SU-DHL-6 (cell line): ENCODE data around the gene DHX9.

Experiments
- H2AFZ ChIP-seq: fragments of 200-600 bp; sonication (generic); 2 replicates; pipeline ENCODE4 v1.6.1; 2014; ENCODE audit warnings: low read depth, mild to moderate bottlenecking, moderate library complexity, mixed read lengths, antibody characterized with exemption, low read length; ENCODE audit not compliant: severe bottlenecking
- H3F3A ChIP-seq: fragments of 200-600 bp; shearing (Covaris generic); 2 replicates; pipeline ENCODE4 v1.6.0; 2016; ENCODE audit warnings: antibody characterized with exemption, mild to moderate bottlenecking; ENCODE audit not compliant: insufficient read depth
- H3K27ac ChIP-seq: fragments of 200-600 bp; sonication (generic); 2 replicates; pipeline ENCODE4 v1.5.1; 2016; ENCODE audit warnings: low read depth, mild to moderate bottlenecking, low read length, moderate library complexity, mixed read lengths
- H3K27me3 ChIP-seq: fragments of 200-600 bp; sonication (generic), shearing (Covaris generic); 2 replicates; pipeline ENCODE4 v1.6.0; 2014; ENCODE audit warnings: mild to moderate bottlenecking, low read length
- H3K36me3 ChIP-seq: fragments of 200-600 bp; sonication (generic); 2 replicates; pipeline ENCODE4 v1.6.1; 2014; ENCODE audit warnings: mild to moderate bottlenecking, low read length, mixed read lengths
- H3K4me2 ChIP-seq: fragments of 300-600, 200-600 bp; shearing (Covaris generic), sonication (generic); 2 replicates; pipeline ENCODE4 v1.6.0; 2014; ENCODE audit warnings: low read length, low read depth, mild to moderate bottlenecking; ENCODE audit not compliant: poor library complexity, severe bottlenecking
- H3K4me3 ChIP-seq: fragments of 200-600 bp; sonication (generic); 2 replicates; pipeline ENCODE4 v1.5.1; 2014; ENCODE audit warnings: antibody characterized with exemption, low read length, mild to moderate bottlenecking, mixed read lengths; ENCODE audit not compliant: insufficient read depth, poor library complexity, severe bottlenecking
- H3K79me2 ChIP-seq: fragments of 200-600 bp; sonication (generic); 2 replicates; pipeline ENCODE4 v1.6.1; 2014; ENCODE audit warnings: mild to moderate bottlenecking, low read length, moderate library complexity; ENCODE audit not compliant: insufficient read depth
- H3K9ac ChIP-seq: fragments of 200-600 bp; sonication (generic); 2 replicates; pipeline ENCODE4 v1.7.0; 2014; ENCODE audit warnings: mild to moderate bottlenecking, low read length
- H3K9me2 ChIP-seq: fragments of 200-600 bp; sonication (generic); replicated peaks from 2 replicates; pipeline ENCODE4 v1.6.1; 2014; ENCODE audit warnings: low read length; ENCODE audit not compliant: insufficient read depth
- H3K9me3 ChIP-seq: fragments of 200-600 bp; sonication (generic); 2 replicates; pipeline ENCODE4 v1.6.1; 2014; ENCODE audit warnings: low read length, mixed read lengths; ENCODE audit not compliant: insufficient read depth
- H4K20me1 ChIP-seq: fragments of 200-600 bp; sonication (generic); 2 replicates; pipeline ENCODE4 v1.6.1; 2014; ENCODE audit warnings: low read depth, mild to moderate bottlenecking, antibody characterized with exemption, low read length, moderate library complexity, mixed read lengths
- EZH2phosphoT487 ChIP-seq: fragments of 200-600 bp; sonication (generic), shearing (Covaris generic); conservative IDR thresholded peaks from 2 replicates; pipeline ENCODE4 v1.6.1; 2018; ENCODE audit warnings: mild to moderate bottlenecking, antibody characterized with exemption, low read length, moderate library complexity, mixed read lengths
- TF ChIP-seq, protein P1 (sequence below): fragments of 200-600 bp; sonication (generic); IDR thresholded peaks from one replicate; pipeline ENCODE4 v1.5.1; 2017; ENCODE audit warnings: antibody characterized with exemption, mild to moderate bottlenecking, low read length, moderate library complexity; ENCODE audit not compliant: insufficient read depth, poor library complexity, severe bottlenecking

The DHX9 gene

DNA sequence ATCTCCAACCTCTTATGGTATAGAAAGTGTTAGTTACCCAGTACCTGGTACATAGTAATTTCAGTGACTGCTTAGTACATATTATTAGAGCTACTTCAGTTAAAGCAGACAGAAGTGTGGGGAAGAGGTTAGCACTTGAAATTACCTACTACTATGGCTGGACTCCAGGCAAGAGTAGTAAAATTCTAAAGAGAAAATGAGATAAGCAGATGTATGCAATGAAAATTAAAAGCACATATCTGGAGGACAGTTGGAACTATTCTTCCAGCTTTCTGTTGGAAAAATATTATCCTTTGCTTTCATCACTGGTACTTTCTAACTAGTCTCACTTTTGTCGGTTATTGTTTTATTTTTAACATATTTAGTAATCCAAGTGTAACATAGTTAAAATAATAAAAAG lies 23.7 kb downstream of the DHX9 start:
- H2AFZ ChIP-seq = no peak overlapping the region
- H3K79me2 ChIP-seq = peaks cover 45% of the 10 kb centered on the region
- H3K4me3 ChIP-seq = no peak overlapping the region
- H3K36me3 ChIP-seq = peaks cover 97% of the 10 kb centered on the region
- no peak overlapping the region for H3K9ac ChIP-seq
- peaks cover 32% of the 10 kb centered on the region for H3F3A ChIP-seq
- H3K27ac ChIP-seq = no peak overlapping the region
- H3K27me3 ChIP-seq = no peaks in the 10 kb centered on the region
- H3K9me3 ChIP-seq = no peaks in the 10 kb centered on the region
- no peak overlapping the region for H3K4me2 ChIP-seq
- no peaks in the 10 kb centered on the region for H3K9me2 ChIP-seq
- H4K20me1 ChIP-seq = peaks cover 19% of the 10 kb centered on the region
- no peak for TF ChIP-seq EZH2phosphoT487
- TF ChIP-seq, protein P1, sequence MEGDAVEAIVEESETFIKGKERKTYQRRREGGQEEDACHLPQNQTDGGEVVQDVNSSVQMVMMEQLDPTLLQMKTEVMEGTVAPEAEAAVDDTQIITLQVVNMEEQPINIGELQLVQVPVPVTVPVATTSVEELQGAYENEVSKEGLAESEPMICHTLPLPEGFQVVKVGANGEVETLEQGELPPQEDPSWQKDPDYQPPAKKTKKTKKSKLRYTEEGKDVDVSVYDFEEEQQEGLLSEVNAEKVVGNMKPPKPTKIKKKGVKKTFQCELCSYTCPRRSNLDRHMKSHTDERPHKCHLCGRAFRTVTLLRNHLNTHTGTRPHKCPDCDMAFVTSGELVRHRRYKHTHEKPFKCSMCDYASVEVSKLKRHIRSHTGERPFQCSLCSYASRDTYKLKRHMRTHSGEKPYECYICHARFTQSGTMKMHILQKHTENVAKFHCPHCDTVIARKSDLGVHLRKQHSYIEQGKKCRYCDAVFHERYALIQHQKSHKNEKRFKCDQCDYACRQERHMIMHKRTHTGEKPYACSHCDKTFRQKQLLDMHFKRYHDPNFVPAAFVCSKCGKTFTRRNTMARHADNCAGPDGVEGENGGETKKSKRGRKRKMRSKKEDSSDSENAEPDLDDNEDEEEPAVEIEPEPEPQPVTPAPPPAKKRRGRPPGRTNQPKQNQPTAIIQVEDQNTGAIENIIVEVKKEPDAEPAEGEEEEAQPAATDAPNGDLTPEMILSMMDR = no peak

- H3K9ac ChIP-seq = no peak overlapping the region
- H3K27me3 ChIP-seq = no peaks in the 10 kb centered on the region
- no peaks in the 10 kb centered on the region for H3K9me2 ChIP-seq
- no peak overlapping the region for H3K4me2 ChIP-seq
- peaks cover 31% of the 10 kb centered on the region for H3F3A ChIP-seq
- no peak overlapping the region for H3K27ac ChIP-seq
- no peaks in the 10 kb centered on the region for H3K9me3 ChIP-seq
- TF ChIP-seq, protein P1 = no peak
- TF ChIP-seq EZH2phosphoT487 = no peak
- peaks cover 17% of the 10 kb centered on the region for H4K20me1 ChIP-seq
- peaks cover 96% of the 10 kb centered on the region for H3K36me3 ChIP-seq
- H3K79me2 ChIP-seq = peaks cover 39% of the 10 kb centered on the region
- no peak overlapping the region for H2AFZ ChIP-seq
- no peak overlapping the region for H3K4me3 ChIP-seq
Measured at GRCh38 chr1:182863940-182864339, 24.8 kb downstream of the DHX9 start.

DNA sequence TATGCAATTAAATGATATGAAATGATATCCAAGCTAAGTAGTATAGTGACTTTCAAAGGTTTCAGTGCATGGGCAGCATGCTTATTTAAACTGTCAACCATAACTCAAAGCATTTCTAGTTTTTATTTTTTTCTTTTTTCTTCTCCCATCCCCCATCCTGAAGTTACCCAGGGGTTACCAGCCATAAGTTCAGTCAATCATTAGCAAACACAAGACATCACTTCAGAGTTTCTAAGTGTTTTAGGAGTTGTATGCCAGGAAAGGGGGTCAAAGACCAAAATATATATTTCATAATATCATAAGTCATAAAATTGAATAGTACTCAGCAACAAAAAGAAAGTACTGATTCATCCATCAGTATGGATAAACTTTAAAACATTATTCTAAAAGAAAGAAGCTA lies 28.7 kb downstream of the DHX9 start:
- Histone ChIP-seq H3F3A (peaks cover 47% of the 10 kb centered on the region), H3K79me2 (peaks cover 25% of the 10 kb centered on the region), H4K20me1 (peaks cover 15% of the 10 kb centered on the region; the same call in 1 of the 2 replicates), H3K4me2 (no peak overlapping the region), H3K4me3 (no peak overlapping the region), H2AFZ (no peak overlapping the region), H3K9ac (no peak overlapping the region), H3K9me2 (no peaks in the 10 kb centered on the region), H3K36me3 (peaks cover 90% of the 10 kb centered on the region), H3K27me3 (no peaks in the 10 kb centered on the region), H3K9me3 (no peaks in the 10 kb centered on the region), H3K27ac (no peak overlapping the region)
- TF ChIP-seq, protein P1 = no peak
- TF ChIP-seq EZH2phosphoT487 = no peak
